ENCODE measurements around the gene BMP10.

BMP10 gene

GRCh38 chr2:68817306-68817705 lies 53.9 kb downstream of the BMP10 start:
- no peak for DNase-seq (ENCODE audit: low spot score)
- TF ChIP-seq CTCF (IDR thresholded peaks at IDR 0.05; ENCODE audit: extremely low read depth, missing control alignments) = no peak

Measured in GM20000 (cell line).